Neural cell (in vitro differentiated cells): Measurements from ENCODE around the gene LDAH. TPM values are rescaled to one million over a fixed set of nuclear protein-coding genes. Genes with fewer than 3 reads are reported as not detected.

ENCODE experiments used
- H2AFZ ChIP-seq: fragments of 200-600, 300-800 bp; sonication (generic), shearing (Covaris generic); 2 replicates; pipeline ENCODE4 v1.6.0; 2014; ENCODE audit warnings: low read depth, mild to moderate bottlenecking, antibody characterized with exemption, low read length, moderate library complexity
- H3F3A ChIP-seq: fragments of 200-600 bp; shearing (Covaris generic); 2 replicates; pipeline ENCODE4 v1.6.1; 2016; ENCODE audit warnings: mild to moderate bottlenecking, moderate library complexity, mixed read lengths, antibody characterized with exemption, low read length; ENCODE audit not compliant: insufficient read depth, poor library complexity, severe bottlenecking
- H3K27ac ChIP-seq: fragments of 200-600, 300-800 bp; sonication (generic), shearing (Covaris generic); 2 replicates; pipeline ENCODE4 v1.5.1; 2014; ENCODE audit warnings: mild to moderate bottlenecking, low read length, moderate library complexity
- H3K27me3 ChIP-seq: fragments of 300-800, 200-600 bp; sonication (generic), shearing (Covaris generic); 2 replicates; pipeline ENCODE4 v1.6.0; 2014; ENCODE audit warnings: mild to moderate bottlenecking, low read depth, low read length, moderate library complexity; ENCODE audit not compliant: insufficient read depth
- H3K36me3 ChIP-seq: fragments of 300-800, 200-600 bp; sonication (generic), shearing (Covaris generic); 2 replicates; pipeline ENCODE4 v1.5.1; 2014; ENCODE audit warnings: mild to moderate bottlenecking, antibody characterized with exemption, low read length, moderate library complexity; ENCODE audit not compliant: insufficient read depth
- H3K4me2 ChIP-seq: fragments of 300-800, 200-600 bp; sonication (generic), shearing (Covaris generic); 2 replicates; pipeline ENCODE4 v1.6.0; 2014; ENCODE audit warnings: mild to moderate bottlenecking, low read length
- H3K4me3 ChIP-seq: fragments of 300-800, 200-600 bp; sonication (generic), shearing (Covaris generic); 2 replicates; pipeline ENCODE4 v1.5.1; 2014; ENCODE audit warnings: mild to moderate bottlenecking, low read length, moderate library complexity
- H3K79me2 ChIP-seq: fragments of 200-600 bp; shearing (Covaris generic); replicated peaks from 2 replicates; pipeline ENCODE4 v1.6.0; 2014; ENCODE audit warnings: mild to moderate bottlenecking, low read length, moderate library complexity; ENCODE audit not compliant: insufficient read depth
- H3K9ac ChIP-seq: fragments of 300-800, 200-600 bp; sonication (generic), shearing (Covaris generic); 2 replicates; pipeline ENCODE4 v1.6.1; 2016; ENCODE audit warnings: mild to moderate bottlenecking, low read length, mixed read lengths
- H3K9me2 ChIP-seq: fragments of 200-600 bp; shearing (Covaris generic); 2 replicates; pipeline ENCODE4 v1.6.1; 2016; ENCODE audit warnings: mild to moderate bottlenecking, low read length, mixed read lengths; ENCODE audit not compliant: insufficient read depth
- H3K9me3 ChIP-seq: fragments of 200-600, 300-800 bp; sonication (generic), shearing (Covaris generic); 2 replicates; pipeline ENCODE4 v1.6.1; 2016; ENCODE audit warnings: mild to moderate bottlenecking, mixed run types, low read length, moderate library complexity, mixed read lengths
- H4K20me1 ChIP-seq: fragments of 200-600 bp; shearing (Covaris generic); 2 replicates; pipeline ENCODE4 v1.6.1; 2016; ENCODE audit warnings: mild to moderate bottlenecking, mixed run types; ENCODE audit not compliant: insufficient read depth
- EP300 ChIP-seq: fragments of 450-650 bp; conservative IDR thresholded peaks from 2 replicates; pipeline ENCODE4 v1.6.1; 2014; ENCODE audit warnings: antibody characterized with exemption, mild to moderate bottlenecking, moderate library complexity; ENCODE audit not compliant: poor library complexity, severe bottlenecking
- EZH2 ChIP-seq: fragments of 200-600, 300-800 bp; shearing (Covaris generic), sonication (generic); IDR thresholded peaks from 2 replicates; pipeline ENCODE4 v1.6.1; 2014; ENCODE audit warnings: antibody characterized with exemption, low read length, borderline replicate concordance, mild to moderate bottlenecking; ENCODE audit not compliant: insufficient read depth, poor library complexity, severe bottlenecking
- POLR2AphosphoS5 ChIP-seq: IDR thresholded peaks from 2 replicates; pipeline ENCODE4 v1.6.1; 2012
- RAD21 ChIP-seq: fragments of 450-650 bp; conservative IDR thresholded peaks from 2 replicates; pipeline ENCODE4 v1.6.1; 2014; ENCODE audit warnings: antibody characterized with exemption, mild to moderate bottlenecking, moderate library complexity
- REST ChIP-seq: IDR thresholded peaks from 2 replicates; pipeline ENCODE4 v1.6.1; 2012; ENCODE audit warnings: borderline replicate concordance
- SMC3 ChIP-seq: fragments of 450-650 bp; conservative IDR thresholded peaks from 2 replicates; pipeline ENCODE4 v1.6.1; 2014; ENCODE audit warnings: antibody characterized with exemption, mild to moderate bottlenecking, moderate library complexity; ENCODE audit not compliant: poor library complexity
- TAF1 ChIP-seq: IDR thresholded peaks from 2 replicates; pipeline ENCODE4 v1.6.1; 2012; ENCODE audit warnings: low read depth
- polyA plus RNA-seq: library from polyadenylated mRNA; depleted of rRNA; stranded (reverse); fragments of >200 nt; gene quantifications from 2 replicates; pipeline ENCODE4 v1.2.3, GENCODE V29; 2014
- TF ChIP-seq, protein P1 (sequence below): fragments of 450-650 bp; IDR thresholded peaks from 2 replicates; pipeline ENCODE4 v1.5.1; 2014; ENCODE audit warnings: antibody characterized with exemption, mild to moderate bottlenecking, moderate library complexity; ENCODE audit not compliant: poor library complexity, severe bottlenecking

Gene LDAH
- polyA plus RNA-seq, 1 donor from 2014 or later, result 44.1 TPM

GRCh38 chr2:20839052-20839451, 16.2 kb upstream of the LDAH start:
- peaks cover 9% of the 10 kb centered on the region for H3K27me3 ChIP-seq

GRCh38 chr2:20838016-20838415, 15.1 kb upstream of the LDAH start:
- no peaks in the 10 kb centered on the region for H3K79me2 ChIP-seq
- H3K27ac ChIP-seq, result no peak overlapping the region
- no peaks in the 10 kb centered on the region for H3K9me3 ChIP-seq
- H3K9ac ChIP-seq, result no peak overlapping the region
- no peak overlapping the region for H3K4me3 ChIP-seq
- H3K27me3 ChIP-seq, result peaks cover 11% of the 10 kb centered on the region
- no peaks in the 10 kb centered on the region for H4K20me1 ChIP-seq
- no peaks in the 10 kb centered on the region for H3K36me3 ChIP-seq
- H3F3A ChIP-seq, result no peaks in the 10 kb centered on the region
- no peak overlapping the region for H2AFZ ChIP-seq
- TF ChIP-seq RAD21, result no peak
- no peak for TF ChIP-seq TAF1
- no peak for TF ChIP-seq EP300
- TF ChIP-seq POLR2AphosphoS5, result no peak
- TF ChIP-seq EZH2, result no peak
- TF ChIP-seq REST, result no peak
- no peak for TF ChIP-seq SMC3
- H3K4me2 ChIP-seq, result no peak overlapping the region
- no peaks in the 10 kb centered on the region for H3K9me2 ChIP-seq

More at GRCh38 chr2:20839052-20839451, 16.2 kb upstream of the LDAH start:
- Histone ChIP-seq H3K9me2 (no peaks in the 10 kb centered on the region), H3K9ac (no peak overlapping the region), H4K20me1 (no peaks in the 10 kb centered on the region), H3F3A (no peaks in the 10 kb centered on the region), H3K9me3 (no peaks in the 10 kb centered on the region), H2AFZ (no peak overlapping the region), H3K36me3 (no peaks in the 10 kb centered on the region), H3K4me2 (no peak overlapping the region), H3K79me2 (no peaks in the 10 kb centered on the region), H3K4me3 (no peak overlapping the region), H3K27ac (no peak overlapping the region)
- TF ChIP-seq SMC3 (no peak), EP300 (no peak), EZH2 (no peak), REST (no peak)
- TF ChIP-seq, protein P1, sequence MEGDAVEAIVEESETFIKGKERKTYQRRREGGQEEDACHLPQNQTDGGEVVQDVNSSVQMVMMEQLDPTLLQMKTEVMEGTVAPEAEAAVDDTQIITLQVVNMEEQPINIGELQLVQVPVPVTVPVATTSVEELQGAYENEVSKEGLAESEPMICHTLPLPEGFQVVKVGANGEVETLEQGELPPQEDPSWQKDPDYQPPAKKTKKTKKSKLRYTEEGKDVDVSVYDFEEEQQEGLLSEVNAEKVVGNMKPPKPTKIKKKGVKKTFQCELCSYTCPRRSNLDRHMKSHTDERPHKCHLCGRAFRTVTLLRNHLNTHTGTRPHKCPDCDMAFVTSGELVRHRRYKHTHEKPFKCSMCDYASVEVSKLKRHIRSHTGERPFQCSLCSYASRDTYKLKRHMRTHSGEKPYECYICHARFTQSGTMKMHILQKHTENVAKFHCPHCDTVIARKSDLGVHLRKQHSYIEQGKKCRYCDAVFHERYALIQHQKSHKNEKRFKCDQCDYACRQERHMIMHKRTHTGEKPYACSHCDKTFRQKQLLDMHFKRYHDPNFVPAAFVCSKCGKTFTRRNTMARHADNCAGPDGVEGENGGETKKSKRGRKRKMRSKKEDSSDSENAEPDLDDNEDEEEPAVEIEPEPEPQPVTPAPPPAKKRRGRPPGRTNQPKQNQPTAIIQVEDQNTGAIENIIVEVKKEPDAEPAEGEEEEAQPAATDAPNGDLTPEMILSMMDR, result no peak
